Stimulated activated CD4-positive, alpha-beta T cell treated with anti-CD3 and anti-CD28 coated beads, Interleukin-1b, Interleukin-23, amount 100 ng/mL, for 4 hours (primary cell): ENCODE measurements around the gene MARCHF6.
A peak's percentile ranks its signal among the peaks of the same experiment; 100 is the strongest.
"Not testable (repeated sequence)": the region's sequence is repeated elsewhere in the genome, so short reads cannot be mapped to it uniquely, and the experiment has no call there.

Experiments used
- DNase-seq, 2 donors: peaks; one replicate each; pipeline ENCODE4 v3.0.0-alpha.2; 2020; ENCODE audit warnings: low read depth in 2 of 2

The MARCHF6 gene

DNA sequence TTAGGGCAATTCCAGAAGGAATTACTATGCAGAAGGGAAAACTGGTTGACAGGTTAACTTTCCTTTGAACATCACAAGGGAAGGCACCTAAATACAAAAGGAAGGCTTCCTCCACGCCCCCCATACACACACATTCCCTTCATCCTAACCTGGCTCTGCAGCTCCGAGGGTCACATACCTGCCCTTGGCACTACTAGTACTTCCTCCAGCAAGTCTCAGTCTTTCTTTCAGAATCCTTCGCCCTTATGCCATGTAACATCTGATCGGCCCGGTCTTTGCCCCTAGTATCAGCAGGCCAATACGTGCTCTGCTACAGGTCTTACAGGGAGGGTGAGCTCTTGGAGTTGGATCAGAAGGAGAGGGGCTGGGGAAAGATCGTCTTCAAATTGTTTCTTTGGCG lies 1.6 kb upstream of the MARCHF6 start:
- DNase-seq = no peak

DNA sequence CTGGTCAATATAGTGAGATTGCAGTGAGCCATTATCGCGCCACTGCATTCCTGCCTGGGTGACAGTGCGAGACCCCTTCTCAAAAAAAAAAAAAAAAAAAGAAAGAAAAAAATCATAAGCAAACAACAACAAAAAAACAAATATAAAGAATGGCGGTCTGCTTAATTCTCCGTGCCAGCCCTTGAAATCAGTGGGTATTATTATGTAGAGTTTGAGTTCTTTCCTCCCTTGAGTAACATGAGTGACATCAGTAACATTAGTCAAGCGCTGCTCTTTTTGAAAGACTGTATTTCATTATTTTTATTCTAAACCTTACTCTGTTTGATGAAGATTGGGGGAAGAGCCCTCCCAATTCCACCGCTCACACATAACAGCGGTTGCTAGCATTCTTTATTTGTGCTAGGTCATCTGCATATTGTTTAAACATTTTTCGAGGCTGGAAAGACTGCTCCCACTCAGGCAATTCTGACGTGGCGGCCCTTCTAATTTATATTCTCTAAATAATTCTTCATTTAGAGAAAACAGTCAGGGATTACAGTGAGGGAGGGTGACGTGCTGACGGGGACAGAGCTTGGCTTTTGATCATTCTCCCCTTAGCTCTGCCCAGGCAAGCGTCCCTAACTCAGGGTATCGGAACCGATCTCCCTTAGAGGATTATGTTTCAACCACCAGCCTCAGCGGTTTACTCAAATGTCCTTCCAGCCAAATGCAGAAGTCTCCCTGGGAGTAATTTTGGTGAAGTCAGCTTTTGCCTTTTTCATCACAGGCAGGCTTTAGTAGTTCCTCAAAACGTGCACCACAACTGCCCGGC lies 860 bp upstream of the MARCHF6 start:
- peak in 1 of 2 donors; percentile 12 for DNase-seq

- peak; percentile 31 to 42 for DNase-seq
These were observed 765 bp downstream of the MARCHF6 start for GRCh38 chr5:10354048-10354872.

DNA sequence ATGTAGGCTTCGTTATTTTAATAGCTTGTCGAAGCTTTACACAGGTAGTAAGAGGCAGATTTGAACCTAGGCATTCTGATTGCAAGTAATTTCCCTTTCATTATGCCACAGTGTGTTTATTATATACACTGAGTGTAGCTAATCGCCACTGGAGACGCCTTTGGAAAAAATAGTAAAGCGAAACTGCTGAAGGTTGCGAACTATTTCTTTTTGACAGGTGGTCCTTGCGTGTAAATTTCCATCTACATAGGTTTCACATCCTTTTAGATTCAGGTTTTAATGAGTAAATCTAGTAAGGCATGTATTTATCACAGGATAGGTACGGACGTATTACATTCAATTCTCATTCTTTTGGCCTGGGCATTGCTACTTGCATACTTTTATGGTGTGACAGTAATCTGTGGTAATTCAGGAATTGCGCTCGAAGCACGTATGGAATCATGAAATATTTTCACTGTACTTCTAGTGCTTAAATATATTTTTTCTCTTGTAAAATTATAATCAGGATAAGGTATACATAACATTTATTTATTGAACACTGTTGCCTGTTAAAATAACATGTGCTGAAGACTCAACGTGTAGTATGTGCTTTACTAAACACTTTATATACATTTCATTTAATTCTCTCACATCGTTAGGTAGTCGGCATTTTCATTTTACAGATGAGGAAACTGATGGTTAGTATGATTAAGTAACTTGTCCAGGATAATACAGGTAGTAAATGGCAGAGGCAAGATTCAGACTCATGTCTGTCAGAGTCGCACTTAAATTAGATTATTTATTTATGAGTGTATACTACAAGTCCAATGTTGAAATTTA lies 1.8 kb downstream of the MARCHF6 start:
- DNase-seq = no peak

DNA sequence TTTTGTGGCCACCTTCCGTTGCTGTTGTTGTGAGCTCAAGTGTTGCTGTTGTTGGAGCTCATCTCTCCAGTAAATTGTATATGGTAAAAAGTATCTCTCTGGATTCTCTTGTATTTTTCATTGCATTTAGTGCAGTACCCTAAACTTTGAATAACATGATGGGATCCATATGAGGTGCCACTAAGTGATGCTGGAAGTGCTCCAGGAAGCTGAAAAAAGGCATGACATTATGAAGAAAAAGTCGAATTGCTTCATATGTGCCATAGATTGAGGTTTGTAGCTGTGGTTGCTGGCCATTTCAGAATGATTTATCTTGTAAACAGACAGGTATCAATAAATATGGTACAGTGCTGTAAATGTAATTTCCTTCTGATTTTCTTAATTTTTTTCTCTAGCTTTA lies 5.5 kb downstream of the MARCHF6 start:
- no peak for DNase-seq

- DNase-seq = no peak
These were observed 7.2 kb downstream of the MARCHF6 start for GRCh38 chr5:10360686-10361085.

DNA sequence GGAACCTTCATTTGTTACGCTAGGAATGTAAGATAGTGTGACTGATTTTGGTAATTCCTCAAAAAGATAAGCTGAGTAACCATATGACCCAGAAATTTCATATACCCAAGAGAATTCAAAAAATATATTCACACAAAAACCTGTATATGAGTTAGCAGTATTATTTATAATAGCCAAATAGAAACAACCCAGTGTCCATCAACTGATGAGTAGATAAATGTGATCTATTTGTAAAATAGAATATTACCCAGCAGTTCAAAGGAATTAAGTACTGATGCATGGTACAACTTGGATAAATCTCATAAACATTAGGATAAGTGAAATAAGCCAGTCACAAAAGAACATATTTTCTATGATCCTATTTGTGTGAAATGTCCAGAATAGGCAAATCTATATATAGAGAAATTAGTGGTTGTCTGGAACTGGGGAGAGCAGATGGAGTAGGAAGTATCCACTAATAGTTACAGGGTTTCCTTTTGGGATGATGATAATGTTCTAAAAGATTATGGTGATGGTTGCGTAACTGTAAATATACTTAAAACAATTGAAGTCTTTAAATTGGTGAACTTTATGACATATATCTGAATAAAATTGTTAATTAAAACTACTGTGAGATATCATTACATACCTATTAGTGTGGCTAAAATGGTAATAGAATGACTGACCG lies 10.2 kb downstream of the MARCHF6 start:
- no peak for DNase-seq

DNA sequence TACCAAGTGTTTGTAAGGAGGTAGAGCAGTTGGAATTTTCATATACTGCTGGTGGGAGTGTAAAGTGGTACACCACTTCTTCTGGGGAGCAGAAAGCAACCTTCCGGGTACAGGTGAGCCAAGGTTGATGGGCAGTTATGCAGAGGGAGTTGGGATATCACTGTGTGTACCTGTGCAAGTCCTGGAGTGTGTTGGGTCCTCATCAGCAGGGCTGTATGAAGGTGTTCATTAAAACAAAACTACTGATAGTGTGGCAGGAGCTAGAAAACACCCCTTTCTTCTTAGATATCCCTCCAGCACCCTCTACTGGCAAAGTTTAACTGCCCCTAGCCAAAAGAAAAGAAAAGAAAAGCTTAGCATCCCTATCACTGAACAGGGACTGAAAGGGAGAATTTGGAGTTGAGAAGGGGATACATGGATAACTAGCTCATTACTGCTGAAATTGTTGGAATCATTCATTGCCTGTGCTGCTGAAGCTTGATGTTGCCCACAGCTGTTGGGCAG lies 10.7 kb downstream of the MARCHF6 start:
- DNase-seq = no peak

DNA sequence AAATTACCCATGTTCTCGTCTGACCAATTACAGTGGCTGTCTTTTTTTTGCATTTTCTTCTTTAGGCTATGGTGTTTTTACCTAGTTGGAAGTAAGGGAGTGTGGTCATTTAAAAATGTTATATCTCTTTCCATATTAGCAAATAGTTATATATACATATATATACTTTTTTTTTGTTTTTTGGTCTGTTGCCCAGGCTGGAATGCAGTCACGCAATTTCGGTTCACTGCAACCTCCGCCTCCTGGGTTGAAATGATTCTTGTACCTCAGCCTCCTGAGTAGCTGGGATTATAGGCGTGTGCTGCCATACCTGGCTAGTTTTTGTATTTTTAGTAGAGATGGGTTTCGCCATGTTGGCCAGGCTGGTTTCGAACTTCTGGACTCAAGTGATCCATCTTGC lies 12.3 kb downstream of the MARCHF6 start:
- DNase-seq = no peak

DNA sequence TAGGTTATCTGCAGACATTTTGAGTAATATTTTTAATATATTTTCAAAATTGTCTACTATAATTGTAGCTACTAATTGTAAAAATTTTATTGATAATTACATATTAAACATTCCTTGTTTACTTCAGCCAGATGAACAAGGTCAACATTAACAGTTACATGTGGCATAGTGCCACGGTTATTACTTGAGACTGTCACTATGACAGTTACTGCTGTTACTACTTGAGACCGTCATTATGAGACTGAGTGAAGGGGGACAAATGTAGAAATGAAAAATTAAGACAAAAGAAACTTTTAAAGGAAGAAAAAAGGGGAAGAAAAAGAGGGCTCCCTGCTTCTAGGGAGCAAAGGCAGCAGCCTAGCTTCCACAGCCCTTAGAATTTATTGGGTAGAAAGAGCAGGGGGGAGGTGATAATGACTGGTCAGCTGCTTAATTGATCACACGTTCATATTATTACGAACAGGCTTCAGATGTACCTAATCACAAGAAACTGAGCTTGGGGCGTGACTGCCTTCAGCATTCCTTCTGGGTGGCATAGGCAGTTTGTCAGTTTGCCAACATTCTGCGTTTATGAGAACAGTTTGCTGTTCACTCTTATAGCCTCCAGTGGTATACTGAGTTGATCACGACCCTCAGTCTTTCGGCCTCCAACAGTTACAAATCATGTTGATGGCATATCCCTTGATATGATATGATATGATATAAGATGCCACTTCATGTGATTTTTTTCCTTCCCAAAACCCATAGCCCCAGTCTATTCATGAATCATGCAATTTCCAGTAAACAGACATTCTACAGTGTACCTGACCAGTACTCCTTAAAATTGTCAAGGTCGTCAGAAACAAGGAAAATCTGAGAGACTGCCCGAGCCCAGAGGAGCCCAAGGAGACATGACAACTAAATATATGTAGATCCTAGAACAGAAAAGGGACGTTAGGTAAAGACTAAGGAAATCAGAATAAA lies 13.1 kb downstream of the MARCHF6 start:
- DNase-seq = no peak

DNA sequence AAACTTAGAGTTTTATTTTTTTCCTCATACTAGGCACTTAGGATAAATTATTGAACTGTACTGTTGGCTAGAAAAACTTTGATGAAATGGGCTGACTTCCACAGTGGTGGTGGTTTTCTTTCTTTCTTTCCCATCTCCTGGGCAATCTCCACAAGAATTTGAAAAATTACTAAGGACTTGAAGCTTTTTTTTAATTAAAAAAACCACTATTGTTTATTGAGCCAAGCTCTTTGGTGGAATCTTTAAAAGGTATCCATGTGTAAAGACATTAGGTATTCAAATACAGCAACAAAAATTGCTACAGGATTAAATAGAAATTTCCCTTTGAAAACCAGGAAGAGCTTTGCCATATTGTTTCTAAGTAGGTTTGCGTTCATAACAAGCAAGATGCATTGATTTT lies 14.1 kb downstream of the MARCHF6 start:
- no peak for DNase-seq

- no peak for DNase-seq
These were observed 17.4 kb downstream of the MARCHF6 start for GRCh38 chr5:10370931-10371330.

- DNase-seq = not testable (repeated sequence)
These were observed 17.9 kb downstream of the MARCHF6 start for GRCh38 chr5:10371369-10371768.

DNA sequence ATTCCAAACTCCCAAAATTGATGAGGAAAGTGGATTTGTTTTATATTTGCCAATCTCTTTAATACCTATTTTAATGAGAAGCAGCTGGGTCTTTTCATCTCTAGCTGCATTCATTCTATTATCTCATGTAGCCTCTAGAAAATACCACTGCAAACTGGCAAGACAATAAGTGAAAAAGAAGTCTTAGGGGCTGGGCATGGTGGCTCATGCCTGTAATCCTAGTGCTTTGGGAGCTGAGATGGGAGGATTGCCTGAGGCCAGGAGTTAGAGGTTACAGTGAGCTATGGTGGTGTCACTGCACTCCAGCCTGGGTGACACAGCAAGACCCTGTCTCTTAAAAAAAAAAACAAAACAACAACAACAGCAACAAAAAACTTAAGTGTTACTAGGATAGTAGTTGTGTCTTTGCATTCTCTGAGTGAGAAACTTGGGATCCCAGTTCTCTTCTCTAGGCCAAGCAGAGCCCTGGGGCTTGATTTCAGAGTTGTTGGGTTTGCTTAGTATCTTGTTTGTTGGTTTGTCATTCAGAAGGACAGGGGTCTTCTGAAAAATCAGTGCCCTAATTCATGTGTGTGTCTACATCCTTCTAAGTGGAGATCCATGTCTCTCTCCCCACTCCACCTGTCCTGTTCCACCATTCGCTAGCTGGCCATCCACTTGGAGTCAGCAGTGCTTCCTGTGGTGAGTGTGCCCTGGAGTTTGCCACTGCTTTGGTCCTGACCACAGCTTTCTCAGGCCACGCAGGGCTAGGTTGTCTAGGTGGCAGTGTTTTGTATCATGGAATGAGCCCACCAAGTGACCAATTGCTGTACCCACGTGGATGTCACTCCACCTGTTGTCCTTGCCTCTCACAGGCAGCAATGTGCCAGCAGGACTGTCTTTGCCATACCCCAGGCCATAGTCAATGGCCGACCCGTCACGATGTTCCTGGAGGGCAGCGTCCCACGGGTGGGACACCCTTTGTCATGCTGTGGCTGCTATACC lies 19.5 kb downstream of the MARCHF6 start:
- DNase-seq = no peak

DNA sequence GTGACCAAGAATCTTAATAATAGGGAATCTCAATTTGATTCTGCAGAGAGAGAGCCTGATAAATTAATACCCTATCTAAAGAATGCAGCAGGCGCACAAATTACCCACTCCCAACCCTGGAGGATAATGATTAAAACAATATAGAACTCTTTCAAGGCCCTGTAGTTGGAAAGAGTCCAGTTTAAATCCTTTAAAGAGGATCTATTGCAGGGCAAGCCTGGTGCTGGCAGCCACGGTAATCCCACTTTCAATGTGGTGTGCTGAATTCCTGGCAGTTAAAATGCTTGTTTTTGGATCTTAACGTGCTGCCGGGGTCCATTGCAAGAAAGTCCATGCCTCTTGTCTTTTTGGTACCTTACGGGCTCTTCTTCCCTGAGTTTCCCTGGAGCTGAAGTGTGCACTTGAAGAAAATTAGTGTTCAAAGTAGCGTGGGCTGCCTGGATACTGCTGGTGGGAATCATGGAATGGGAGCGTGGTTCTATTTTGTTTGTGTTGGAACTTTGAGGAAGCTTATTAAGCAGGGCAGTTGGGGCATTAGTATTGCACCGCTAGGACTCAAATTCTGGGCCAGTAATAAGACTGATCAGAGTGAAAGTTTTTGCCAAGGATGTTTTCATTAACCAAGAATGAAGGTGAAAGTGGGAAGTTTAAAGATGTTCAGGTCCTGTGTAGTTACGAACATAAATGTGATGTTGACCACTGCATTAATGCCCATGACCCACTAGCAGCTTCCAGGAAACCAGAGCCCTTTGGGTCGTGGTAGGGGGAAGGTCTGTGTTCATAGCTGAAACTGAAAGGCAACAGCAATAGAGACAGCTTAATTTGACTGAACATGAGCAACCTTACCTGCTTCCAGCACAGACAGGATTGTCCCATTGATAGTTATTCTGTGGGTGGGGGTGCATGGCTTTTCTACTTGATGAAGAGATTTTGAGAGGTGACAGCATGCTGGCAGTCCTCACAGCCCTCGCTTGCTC lies 20.8 kb downstream of the MARCHF6 start:
- DNase-seq = no peak

GRCh38 chr5:10375146-10375545 lies 21.7 kb downstream of the MARCHF6 start:
- not testable (repeated sequence) for DNase-seq

DNA sequence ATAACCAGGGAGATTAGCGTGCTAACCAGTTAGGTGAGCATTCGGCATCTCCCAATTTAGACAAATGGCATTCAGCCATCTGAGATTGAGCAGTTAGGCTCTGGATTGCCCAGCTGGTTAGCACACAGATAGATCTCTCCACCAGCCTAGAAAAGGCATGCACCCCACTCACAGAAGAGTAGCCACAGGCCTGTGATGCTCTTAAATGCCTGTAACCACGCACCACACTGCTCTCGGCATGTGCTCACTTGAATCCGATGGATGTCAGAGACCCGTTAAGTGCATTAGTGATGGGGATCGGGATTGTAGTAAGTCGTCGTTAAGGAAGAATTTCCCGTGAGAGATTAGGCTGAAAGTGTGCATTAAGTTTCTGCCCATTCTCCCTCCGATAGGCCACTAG lies 23.0 kb downstream of the MARCHF6 start:
- no peak for DNase-seq

GRCh38 chr5:10377081-10377480 lies 23.6 kb downstream of the MARCHF6 start:
- DNase-seq = no peak
